C4-2B (cell line): Measurements from ENCODE around the gene LRRTM4.

Source experiments
- ZFX ChIP-seq: fragments of 450-650 bp; IDR thresholded peaks from 2 replicates; pipeline ENCODE4 v1.6.1; 2017
- TF ChIP-seq, protein P1 (sequence below): fragments of 450-650 bp; conservative IDR thresholded peaks from 2 replicates; pipeline ENCODE4 v1.5.1; 2017; ENCODE audit warnings: mild to moderate bottlenecking

GRCh38 chr2:76965772-76966171 is 556.4 kb downstream of the LRRTM4 start:
- TF ChIP-seq, protein P1, sequence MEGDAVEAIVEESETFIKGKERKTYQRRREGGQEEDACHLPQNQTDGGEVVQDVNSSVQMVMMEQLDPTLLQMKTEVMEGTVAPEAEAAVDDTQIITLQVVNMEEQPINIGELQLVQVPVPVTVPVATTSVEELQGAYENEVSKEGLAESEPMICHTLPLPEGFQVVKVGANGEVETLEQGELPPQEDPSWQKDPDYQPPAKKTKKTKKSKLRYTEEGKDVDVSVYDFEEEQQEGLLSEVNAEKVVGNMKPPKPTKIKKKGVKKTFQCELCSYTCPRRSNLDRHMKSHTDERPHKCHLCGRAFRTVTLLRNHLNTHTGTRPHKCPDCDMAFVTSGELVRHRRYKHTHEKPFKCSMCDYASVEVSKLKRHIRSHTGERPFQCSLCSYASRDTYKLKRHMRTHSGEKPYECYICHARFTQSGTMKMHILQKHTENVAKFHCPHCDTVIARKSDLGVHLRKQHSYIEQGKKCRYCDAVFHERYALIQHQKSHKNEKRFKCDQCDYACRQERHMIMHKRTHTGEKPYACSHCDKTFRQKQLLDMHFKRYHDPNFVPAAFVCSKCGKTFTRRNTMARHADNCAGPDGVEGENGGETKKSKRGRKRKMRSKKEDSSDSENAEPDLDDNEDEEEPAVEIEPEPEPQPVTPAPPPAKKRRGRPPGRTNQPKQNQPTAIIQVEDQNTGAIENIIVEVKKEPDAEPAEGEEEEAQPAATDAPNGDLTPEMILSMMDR, result no peak
- no peak for TF ChIP-seq ZFX
